Stimulated activated CD4-positive, alpha-beta T cell treated with anti-CD3 and anti-CD28 coated beads, Interleukin-12 subunit alpha, Interleukin-12 subunit beta, amount 100 ng/mL, for 4 hours (primary cell): ENCODE results near the gene HCN1.
"Not testable (repeated sequence)": the region's sequence is repeated elsewhere in the genome, so short reads cannot be mapped to it uniquely, and the experiment has no call there.

Source experiments
- DNase-seq: peaks from one replicate; pipeline ENCODE4 v3.0.0-alpha.2; 2020

HCN1 gene

DNA sequence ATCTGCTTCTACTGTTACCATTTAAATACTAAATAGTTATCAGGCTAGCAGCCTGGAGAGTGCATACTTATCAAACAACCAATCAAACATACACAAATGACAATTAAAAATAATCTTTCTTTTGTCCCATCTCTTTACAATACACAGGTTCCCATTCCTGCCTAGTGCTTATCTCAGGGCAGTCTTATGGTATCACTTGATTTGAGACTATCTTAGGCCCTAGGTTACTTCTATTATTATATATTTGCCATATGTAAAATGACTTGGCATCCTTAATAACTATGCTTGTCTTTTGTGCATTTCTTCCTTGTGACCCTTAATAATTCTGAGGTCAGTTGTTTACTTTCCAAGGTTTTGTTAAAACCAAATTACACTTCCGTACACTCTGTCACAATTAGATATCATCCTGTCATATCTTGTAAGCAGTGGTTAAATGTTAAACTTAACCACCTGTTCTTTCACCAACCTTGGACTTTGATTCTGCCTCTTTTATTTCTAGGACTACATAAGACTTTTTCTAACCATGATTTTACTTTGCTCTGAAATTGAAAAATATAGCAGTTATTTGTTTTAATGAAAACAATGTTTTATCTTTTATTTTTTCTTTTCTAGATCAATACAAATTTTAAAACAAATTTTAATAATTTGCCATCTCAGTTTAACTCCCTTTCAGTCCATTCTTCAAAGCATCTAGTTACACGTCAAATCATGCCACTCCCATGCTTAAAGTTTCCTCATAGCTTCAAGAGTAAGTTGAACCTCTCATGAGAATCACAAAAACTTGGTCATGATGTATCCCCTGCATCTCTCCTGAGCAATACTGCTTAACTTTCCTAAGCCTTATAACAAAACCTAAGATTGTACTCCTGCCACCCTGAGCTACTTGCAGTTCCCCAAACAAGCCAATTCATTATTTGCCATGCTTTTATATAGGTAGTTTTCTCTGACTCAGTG, 281.3 kb downstream of the HCN1 start:
- no peak for DNase-seq

DNA sequence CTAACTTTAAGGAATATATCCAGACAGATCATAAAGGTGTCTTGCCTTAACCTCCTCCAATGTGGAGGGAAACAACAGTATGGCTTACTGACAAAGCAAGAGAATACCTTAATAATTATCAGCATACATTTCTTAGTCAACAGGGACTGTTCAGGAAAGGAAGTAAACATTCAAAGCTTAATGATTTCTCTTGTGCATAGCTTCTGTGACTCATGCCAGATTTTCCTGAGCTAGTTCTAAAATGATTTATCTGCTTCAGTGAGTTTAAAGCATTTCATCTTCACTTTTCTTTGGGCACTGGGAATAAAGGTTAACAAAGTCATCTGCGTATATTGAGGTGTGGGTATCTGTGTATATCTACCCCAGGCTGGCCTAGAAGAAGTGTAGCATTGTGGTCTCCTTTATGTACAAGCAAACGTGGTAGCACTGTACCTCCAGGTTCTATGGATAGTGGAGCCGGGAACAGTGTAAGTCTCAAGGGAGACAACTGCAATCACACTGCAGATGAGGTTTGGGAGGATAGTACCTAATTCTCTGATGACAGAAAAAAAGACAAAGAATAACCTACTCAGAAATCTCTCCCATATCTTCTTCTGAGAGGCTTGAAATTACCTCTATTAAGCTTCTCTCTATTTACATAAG, 284.1 kb downstream of the HCN1 start:
- no peak for DNase-seq

DNA sequence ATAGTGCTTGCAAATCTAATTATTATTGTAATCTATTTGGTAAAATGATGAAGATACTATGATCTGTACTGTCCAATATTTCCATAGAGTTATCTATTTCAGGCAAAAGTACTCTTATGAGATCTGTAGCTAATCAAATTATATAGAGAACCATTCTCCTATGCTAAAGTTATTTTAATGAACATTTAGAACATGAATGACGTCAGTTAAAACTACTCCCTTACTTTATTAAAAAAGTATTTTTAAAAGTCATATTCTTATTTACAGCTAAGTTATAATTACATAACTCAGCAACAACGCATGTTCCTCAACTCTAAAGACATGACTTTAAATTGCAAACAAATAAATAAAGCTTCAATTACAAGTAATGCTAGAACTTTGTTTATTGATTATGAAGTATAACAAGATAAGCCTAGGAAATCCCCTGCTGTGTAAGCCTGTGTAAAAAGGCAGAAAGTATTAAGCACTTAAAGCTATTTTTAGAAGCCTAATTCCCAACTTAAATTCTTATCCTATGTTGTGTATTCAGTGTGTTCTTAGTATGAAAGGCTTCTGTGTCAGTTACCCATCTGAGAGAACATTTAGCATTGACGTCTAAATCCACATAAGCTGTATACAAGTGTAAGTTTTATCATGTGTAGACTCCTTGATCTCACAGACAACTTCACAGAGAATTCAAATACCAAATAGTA, 285.7 kb downstream of the HCN1 start:
- DNase-seq, result no peak

DNA sequence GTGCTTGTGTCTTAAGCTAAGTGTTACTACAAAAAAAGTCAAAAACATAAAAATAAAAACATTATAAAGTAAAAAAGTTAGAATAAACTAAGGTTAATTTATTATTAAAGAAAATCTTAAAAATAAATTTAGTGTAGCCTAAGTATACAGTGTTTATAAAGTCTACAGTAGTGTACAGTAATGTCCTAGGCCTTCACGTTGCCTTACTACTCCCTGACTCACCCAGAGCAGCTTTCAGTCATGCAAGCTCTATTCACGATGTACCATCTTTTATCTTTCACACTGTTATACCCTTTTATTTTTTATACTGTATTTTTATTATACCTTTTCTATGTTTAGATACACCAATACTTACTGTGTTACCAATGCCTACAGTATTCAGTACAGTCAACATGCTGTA, 288.1 kb downstream of the HCN1 start:
- DNase-seq, result no peak

DNA sequence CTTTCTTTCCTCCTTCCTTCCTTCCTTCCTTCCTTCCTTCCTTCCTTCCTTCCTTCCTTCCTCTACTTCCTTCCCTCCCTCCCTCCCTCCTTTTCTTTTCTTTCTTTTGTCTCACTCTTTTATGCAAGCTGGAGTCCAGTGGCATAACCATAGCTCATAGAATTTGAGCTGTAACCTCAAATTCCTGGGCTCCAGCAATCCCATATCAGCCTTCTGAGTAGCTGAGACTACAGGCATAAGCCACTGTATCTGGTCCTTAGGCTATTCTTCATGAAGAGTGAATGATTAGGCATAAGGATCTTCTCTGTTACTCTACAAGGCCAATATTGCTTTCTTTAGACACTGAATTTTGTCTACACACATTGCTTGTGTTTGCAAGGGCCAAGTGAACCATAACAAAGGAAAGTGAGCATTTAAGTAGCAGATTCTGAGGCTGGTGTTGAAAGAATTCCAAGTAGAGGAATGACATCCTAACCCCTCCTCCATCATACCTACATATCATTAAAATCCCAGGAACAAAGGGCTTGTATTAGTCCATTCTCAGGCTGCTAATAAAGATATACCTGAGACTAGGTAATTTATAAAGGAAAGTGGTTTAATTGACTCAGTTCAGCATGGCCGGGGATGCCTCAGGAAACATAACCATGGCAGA, 293.2 kb downstream of the HCN1 start:
- DNase-seq, result no peak

DNA sequence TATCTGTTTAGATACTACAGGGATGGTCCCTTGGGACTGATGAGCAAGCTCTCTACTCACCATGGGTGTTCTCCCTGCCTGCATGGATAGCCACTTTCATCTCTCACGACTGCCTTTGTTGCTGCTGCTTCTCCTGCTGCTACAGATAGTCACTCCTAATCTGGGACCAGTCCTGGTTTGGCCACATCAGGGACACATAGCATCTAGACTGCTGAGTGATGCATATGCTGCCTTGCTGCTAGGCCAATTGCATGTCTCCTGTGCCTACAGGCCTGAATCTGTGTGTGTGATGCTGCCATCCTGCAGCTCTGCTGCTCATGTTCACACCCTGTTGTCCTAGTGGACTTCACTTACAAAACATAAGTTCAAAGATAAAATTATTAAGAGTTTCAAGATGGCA, 297.1 kb downstream of the HCN1 start:
- DNase-seq, result no peak

DNA sequence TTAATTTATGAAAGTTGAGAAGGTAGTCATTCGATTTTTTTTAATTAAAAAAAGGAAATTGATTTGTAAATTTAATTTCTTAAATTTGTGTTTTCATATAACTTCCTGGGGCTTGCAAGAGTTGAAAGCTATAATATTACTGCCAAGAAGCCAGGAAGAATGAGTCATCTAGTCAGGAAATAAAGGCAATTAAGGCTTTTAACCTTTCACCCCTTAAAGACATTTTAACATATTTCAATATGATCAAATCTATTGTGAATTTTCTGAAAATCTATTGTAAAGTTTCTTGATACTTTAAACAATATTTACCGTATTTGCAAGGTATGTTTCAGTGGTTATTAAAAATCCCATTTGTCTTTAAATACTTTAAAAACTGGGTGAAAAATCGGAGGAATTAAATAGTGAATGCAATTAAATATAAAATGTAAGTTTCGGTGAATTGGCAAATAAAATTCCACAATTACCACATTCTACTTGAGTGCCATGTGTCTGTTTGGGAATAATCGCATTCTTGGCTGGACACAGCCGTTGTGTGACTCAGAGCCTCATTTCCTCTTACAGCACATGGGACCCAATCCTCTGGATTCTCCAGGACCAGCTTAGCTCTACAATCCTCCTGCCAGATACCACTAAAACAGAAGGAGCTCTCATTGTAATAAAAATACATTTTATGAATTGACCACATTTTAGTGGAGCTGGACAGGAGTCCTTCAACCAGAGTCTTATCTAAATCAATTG, 310.7 kb downstream of the HCN1 start:
- no peak for DNase-seq

DNA sequence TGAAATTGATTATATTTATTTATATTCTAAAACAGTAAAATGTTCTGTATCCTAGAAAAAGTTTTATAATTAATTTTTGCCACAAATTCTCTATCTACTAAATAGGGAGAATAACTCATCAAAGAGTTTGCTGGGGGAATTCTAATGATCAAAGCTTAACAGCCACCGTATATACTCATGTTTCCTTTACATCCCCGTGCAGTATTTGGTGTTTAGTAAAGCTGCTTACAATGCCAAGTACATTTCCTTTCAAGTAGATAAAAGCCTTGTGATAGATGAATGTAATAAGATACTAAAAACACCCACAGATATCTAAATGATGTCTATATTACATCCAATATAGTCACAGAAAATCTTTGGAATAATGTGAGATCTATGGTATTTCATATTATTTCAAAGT, 312.2 kb downstream of the HCN1 start:
- no peak for DNase-seq

DNA sequence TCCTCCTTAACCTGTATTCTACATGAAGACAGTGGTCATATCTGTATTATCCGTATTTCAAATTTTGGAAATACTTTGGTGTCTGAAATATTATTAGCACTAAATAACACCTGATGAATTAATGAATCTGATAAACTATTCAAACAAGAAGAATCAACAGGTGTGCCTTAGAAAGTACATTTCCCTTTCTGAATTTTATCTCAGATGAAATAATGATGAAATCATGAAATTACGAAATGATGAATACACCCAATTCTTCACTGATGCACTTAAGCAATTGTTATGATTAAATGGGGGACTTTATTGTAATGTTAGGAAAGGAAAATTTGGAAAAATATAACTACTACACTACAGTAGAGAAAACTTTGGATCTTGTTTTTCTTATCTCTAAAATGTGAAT, 313.6 kb downstream of the HCN1 start:
- no peak for DNase-seq

DNA sequence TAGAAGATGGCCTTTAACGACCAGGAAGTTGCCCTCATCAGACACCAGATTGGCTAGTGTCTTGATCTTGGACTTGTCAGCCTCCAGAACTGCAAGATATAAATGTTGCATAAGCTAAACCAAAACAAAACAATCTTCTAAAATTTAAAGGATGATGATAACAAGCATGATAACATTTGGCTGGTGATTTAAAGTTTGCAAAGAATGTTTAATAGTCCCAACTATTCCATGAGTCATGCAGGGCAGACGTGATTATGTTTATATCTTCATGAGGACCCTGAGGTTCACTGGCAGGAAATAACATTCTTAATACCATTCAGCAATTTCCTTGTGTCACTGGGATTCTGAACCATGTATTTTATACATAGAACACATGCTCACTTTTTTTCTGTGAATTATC, 319.8 kb downstream of the HCN1 start:
- no peak for DNase-seq

DNA sequence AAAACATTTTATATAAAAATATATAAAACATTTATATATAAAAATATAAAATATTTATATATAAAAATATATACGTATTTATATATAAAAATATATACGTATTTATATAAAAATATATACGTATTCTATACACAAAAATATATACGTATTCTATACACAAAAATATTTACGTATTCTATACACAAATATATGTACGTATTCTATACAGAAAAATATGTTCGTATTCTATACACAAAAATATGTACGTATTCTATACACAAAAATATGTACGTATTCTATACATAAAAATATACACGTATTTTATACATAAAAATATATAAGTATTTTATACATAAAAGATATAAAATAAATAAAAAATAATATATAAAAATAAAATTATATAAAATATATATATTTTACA, 323.6 kb downstream of the HCN1 start:
- no peak for DNase-seq

DNA sequence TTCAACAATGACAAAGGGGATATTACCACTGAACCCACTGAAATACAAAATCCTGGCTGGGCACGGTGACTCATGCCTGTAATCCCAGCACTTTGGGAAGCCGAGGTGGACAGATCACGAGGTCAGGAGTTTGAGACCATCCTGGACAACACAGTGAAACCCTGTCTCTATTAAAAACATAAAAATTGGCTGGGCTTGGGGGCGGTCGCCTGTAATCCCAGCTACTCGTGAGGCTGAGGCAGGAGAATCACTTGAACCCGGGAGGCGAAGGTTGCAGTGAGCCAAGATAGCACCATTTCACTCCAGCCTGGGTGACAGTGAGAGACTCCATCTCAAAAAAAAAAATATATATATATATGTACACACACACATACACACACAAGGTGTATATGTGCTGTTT, 324.8 kb downstream of the HCN1 start:
- DNase-seq, result not testable (repeated sequence)

DNA sequence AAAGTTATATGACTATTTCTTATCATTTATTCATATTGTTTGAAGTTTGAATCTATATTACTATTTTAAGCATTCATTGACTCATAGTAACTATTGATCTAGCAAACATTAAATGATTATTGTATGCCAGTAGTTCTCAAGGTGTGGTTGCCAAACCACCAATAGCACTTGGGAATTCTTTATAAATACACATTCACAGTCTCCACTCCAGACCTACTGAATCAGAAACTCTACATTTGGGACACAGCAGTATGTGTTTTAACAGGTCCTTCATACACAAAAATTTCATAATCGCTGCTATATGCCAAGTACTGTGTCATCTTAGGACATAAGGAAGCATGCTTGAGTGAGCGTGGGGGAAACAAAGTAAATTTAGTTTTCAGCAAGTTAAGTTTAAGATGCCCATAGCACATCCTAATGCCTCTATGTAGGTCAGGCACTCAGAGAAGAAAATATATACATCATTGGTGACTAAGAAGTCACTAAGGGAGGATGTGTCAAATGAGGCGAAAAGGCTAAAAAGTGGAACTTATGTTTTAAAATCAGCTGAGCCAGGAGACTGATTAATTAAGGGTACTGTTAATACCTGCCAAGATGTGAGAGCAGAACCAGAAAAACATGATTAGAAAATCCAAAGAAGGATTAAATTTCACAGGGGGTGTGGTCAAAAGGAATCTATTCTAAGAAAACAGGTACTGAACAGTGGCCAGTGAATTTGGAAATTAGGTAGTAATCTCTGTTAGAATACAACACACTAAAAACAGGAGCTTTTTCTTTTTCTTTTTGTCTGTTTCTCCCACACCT, 340.8 kb downstream of the HCN1 start:
- DNase-seq, result no peak

DNA sequence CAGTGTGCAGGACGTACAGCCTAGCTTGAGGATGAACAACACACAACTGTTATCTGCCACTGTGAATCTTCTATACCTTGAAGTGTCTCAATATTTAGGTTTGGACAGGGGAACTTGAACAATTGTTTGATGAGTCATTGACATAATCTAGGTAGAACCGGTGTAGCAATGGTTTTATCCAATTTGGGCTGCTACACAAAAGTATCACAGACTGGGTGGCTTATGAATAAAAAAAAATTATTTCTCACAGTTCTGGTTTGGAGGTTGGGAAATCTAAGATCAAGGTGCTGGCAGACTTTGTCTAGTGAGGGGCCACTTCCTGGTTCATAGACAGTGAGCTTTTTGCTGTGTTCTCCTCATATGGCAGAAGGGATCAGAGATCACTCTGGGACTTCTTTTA, 359.7 kb downstream of the HCN1 start:
- no peak for DNase-seq

DNA sequence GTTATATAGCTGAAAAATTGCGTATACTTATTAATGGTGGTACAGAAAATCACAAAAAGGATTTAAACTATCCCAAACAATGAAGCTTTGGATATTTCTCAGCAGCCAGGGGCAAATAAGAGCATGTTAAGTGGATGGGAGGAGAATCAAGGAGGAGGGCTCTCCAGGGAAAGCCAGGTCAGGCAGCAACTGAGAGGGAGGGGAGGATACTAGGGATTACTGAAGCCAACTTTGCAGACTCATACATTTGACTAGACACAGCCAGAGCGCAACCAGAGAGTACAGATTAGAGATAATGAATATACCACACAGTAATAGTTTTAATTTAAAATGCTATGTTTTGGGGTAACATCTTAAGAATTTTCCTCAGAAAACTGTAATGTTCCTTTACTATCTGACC, 360.2 kb downstream of the HCN1 start:
- DNase-seq, result no peak

DNA sequence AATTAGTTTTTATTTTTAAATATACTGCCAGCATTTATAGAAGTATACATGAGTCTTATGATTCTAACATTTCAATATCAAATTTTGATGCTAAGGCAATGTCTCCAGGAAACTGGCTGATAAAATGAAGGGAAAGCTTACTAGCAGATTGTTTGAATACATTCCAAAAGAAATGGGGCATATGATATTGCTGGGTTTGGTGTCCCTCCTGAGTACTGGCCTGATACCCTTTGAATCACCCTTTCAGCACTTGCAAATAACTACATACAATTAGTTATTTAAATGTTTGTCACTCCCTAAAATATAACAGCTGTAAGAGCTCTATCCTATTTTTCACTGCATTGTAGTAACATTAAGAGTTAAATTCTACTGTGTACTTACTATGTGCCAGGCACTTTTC, 360.8 kb downstream of the HCN1 start:
- no peak for DNase-seq

DNA sequence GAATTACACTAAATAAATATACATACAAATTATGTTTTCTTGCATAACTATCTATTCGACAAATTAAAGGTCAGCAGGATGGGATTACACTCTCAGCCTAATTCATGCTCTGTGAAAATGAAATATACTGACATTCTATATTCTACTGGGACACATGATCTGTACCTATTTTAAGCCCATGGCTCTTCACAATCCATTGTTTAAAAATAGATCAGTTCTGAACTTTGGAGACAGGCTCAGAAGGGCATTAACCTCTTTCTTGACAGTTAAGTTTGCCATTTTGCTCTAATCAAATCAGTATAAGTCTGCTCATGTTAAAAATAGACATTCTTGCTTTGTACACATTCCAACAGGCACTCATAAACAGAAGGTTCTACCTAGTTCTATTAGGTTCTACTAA, 361.2 kb downstream of the HCN1 start:
- DNase-seq, result no peak

DNA sequence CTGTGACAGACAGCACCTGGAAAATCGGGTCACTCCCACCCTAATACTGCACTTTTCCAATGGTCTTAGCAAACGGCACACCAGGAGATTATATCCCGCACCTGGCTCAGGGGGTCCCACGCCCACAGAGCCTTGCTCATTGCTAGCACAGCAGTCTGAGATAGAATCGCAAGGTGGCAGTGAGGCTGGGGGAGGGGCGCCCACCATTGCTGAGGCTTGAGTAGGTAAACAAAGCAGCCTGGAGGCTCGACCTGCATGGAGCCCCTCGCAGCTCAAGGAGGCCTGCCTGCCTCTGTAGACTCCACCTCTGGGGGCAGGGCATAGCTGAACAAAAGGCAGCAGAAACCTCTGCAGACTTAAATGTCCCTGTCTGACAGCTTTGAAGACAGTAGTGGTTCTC, 383.6 kb downstream of the HCN1 start:
- DNase-seq, result not testable (repeated sequence)

DNA sequence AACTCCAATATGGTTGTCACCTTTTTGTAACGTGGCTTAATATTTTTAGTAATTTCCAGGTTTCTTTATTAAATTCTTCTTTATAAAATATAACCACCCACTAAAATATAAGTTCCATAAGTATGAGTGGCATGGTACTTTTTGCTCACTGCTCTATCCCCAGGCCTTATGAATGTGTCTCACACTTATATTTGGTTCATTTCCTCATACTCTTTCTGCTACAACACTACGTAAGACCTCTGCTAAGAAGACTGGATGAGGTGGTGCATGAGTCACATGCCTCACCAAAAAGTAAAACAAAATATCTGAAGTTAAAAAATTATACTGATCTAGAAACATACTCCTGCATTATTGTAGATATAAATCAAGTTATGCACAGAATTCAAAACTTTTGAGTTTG, 400.9 kb downstream of the HCN1 start:
- DNase-seq, result no peak

DNA sequence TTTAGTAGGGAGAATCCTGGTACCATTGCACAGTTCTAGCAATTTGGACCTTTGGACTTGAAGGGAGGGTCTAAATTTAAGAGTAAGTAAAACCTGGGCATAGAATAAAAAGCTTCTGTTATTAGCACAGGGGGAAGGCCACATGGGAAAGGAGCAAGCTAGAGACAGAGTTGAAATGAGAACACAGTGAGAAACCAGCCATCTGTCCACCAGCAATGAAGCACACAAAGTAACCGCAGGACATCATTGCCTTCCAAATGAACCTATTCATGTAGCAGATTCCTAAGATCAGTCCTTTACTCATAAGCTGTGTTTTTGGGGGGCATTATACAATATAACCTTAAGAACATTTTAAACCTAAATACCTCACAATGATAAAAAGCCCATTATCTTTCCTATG, 407.4 kb downstream of the HCN1 start:
- DNase-seq, result no peak

DNA sequence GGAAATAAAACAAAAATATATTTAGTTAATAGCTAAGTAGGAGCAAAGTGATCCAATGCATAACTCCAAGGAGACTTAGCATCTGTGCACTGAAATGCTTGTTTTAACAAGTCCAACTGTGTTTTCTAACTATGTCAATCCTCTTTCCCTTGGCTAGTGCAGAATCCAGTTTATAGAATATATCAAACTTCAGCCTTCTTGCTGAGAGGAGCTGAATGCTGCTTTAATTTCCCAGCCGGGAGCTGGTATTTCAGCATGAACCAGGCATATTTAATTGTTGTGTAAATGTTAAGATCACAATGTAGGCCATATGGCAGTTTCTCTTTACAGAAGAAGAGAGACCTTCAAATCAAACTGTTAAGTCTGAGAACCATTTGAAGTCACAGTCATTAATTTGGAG, 411.7 kb downstream of the HCN1 start:
- DNase-seq, result no peak

DNA sequence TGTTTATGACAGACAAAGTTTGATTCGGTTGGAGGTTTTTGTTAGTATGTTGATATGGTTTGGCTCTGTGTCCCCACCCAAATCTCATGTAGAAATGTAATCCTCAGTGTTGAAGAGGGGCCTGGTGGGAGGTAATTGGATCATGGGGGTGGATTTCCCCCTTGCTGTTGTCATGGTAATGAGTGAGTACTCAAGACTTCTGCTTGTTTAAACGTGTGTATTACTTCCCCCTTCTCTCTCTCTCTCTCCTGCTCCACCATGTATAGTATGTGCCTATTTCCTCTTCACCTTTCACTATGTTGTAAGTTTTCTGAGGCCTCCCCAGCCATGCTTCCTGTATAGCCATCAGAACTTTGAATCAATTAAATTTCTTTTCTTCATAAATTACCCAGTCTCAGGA, 415.1 kb downstream of the HCN1 start:
- DNase-seq, result no peak
